Astrocyte (in vitro differentiated cells and primary cell): ENCODE data around the gene MYO15A. TPM values are rescaled to one million over a fixed set of nuclear protein-coding genes. Genes with fewer than 3 reads are reported as not detected.

ENCODE experiments used
- DNase-seq: peaks from one replicate; pipeline ENCODE4 v3.0.0-alpha.2; 2010; ENCODE audit warnings: low read depth
- FAIRE-seq: peaks from 2 replicates; lab custom pipeline; 2011; peaks lifted over from hg19 to GRCh38; lab: Jason Lieb, UNC
- H2AFZ ChIP-seq: 2 replicates; pipeline ENCODE4 v1.6.0; 2012; ENCODE audit warnings: low read depth, low read length, inconsistent platforms
- H3K27ac ChIP-seq: 2 replicates; pipeline ENCODE4 v1.5.1; 2011; ENCODE audit warnings: low read depth, low read length, inconsistent platforms
- H3K27me3 ChIP-seq: 2 replicates; pipeline ENCODE4 v1.6.0; 2011; ENCODE audit warnings: low read length, inconsistent platforms; ENCODE audit not compliant: insufficient read depth
- H3K36me3 ChIP-seq: 2 replicates; pipeline ENCODE4 v1.5.1; 2011; ENCODE audit warnings: low read length, inconsistent platforms; ENCODE audit not compliant: insufficient read depth
- H3K4me1 ChIP-seq: 2 replicates; pipeline ENCODE4 v1.5.1; 2011; ENCODE audit warnings: low read length, inconsistent platforms; ENCODE audit not compliant: insufficient read depth
- H3K4me2 ChIP-seq: 2 replicates; pipeline ENCODE4 v1.6.0; 2012; ENCODE audit warnings: low read length, inconsistent platforms
- H3K4me3 ChIP-seq: 2 replicates; pipeline ENCODE4 v1.5.1; 2011; ENCODE audit warnings: low read depth, mild to moderate bottlenecking, low read length, inconsistent platforms; ENCODE audit not compliant: insufficient read depth
- H3K79me2 ChIP-seq: 2 replicates; pipeline ENCODE4 v1.6.0; 2012; ENCODE audit warnings: mild to moderate bottlenecking, low read length, inconsistent platforms; ENCODE audit not compliant: insufficient read depth
- H3K9ac ChIP-seq: 2 replicates; pipeline ENCODE4 v1.6.0; 2012; ENCODE audit warnings: mild to moderate bottlenecking, low read length, inconsistent platforms
- H3K9me3 ChIP-seq: 2 replicates; pipeline ENCODE4 v1.5.1; 2012; ENCODE audit warnings: low read depth, mild to moderate bottlenecking, low read length, inconsistent platforms; ENCODE audit not compliant: insufficient read depth
- H4K20me1 ChIP-seq: 2 replicates; pipeline ENCODE4 v1.6.0; 2012; ENCODE audit warnings: low read length, inconsistent platforms; ENCODE audit not compliant: insufficient read depth
- H3K27ac Mint-ChIP-seq: one replicate; pipeline ENCODE4 v1.8.0; 2021; ENCODE audit warnings: mild to moderate bottlenecking, mixed read lengths; ENCODE audit not compliant: unreplicated experiment
- H3K27me3 Mint-ChIP-seq: one replicate; pipeline ENCODE4 v1.8.0; 2021; ENCODE audit warnings: low read depth, mixed read lengths; ENCODE audit not compliant: unreplicated experiment
- H3K36me3 Mint-ChIP-seq: one replicate; pipeline ENCODE4 v1.8.0; 2021; ENCODE audit warnings: low read depth, mixed read lengths; ENCODE audit not compliant: unreplicated experiment
- H3K4me1 Mint-ChIP-seq: one replicate; pipeline ENCODE4 v1.8.0; 2021; ENCODE audit warnings: low read depth, mixed read lengths; ENCODE audit not compliant: unreplicated experiment
- H3K4me3 Mint-ChIP-seq: one replicate; pipeline ENCODE4 v1.8.0; 2021; ENCODE audit warnings: mild to moderate bottlenecking, moderate library complexity, mixed read lengths; ENCODE audit not compliant: unreplicated experiment
- H3K9me3 Mint-ChIP-seq: one replicate; pipeline ENCODE4 v1.8.0; 2021; ENCODE audit warnings: mild to moderate bottlenecking, mixed read lengths; ENCODE audit not compliant: unreplicated experiment
- CTCF ChIP-seq: IDR thresholded peaks from 2 replicates; pipeline ENCODE4 v1.5.1; 2011; ENCODE audit warnings: low read depth, mild to moderate bottlenecking, inconsistent platforms, low read length, moderate library complexity; ENCODE audit not compliant: insufficient read depth
- EZH2 ChIP-seq: IDR thresholded peaks from 2 replicates; pipeline ENCODE4 v1.6.1; 2012; ENCODE audit warnings: mild to moderate bottlenecking, low read length, inconsistent platforms; ENCODE audit not compliant: insufficient read depth
- total RNA-seq: library from RNA; stranded (reverse); gene quantifications from 2 replicates; pipeline ENCODE4 v1.2.1, GENCODE V29; 2021

MYO15A gene
- total RNA-seq, 1 donor from 2014 or later, result 0.32 TPM

GRCh38 chr17:18157354-18157985 lies 48.9 kb downstream of the MYO15A start:
- DNase-seq (no peak), FAIRE-seq (no peak)
- peaks cover 21% of the 10 kb centered on the region for H3K27me3 Mint-ChIP-seq
- Histone ChIP-seq H4K20me1 (no peaks in the 10 kb centered on the region), H3K27me3 (no peaks in the 10 kb centered on the region), H3K4me3 (no peak overlapping the region), H3K27ac (no peak overlapping the region), H3K4me1 (peaks cover 15% of the 10 kb centered on the region), H3K9ac (no peak overlapping the region), H2AFZ (peak overlapping the region; percentile 83), H3K36me3 (no peaks in the 10 kb centered on the region), H3K9me3 (peaks cover 3% of the 10 kb centered on the region), H3K79me2 (no peaks in the 10 kb centered on the region), H3K4me2 (peak overlapping the region; percentile 74)
- H3K36me3 Mint-ChIP-seq, result no peaks in the 10 kb centered on the region
- H3K27ac Mint-ChIP-seq, result no peak overlapping the region
- no peak for TF ChIP-seq EZH2
- TF ChIP-seq CTCF, result no peak
- H3K4me3 Mint-ChIP-seq, result no peak overlapping the region
- no peaks in the 10 kb centered on the region for H3K9me3 Mint-ChIP-seq
- H3K4me1 Mint-ChIP-seq, result peaks cover 10% of the 10 kb centered on the region

- H2AFZ ChIP-seq, result peak overlapping the region; percentile 83
- Mint-ChIP-seq H3K4me3 (peak overlapping the region; percentile 70), H3K27ac (no peak overlapping the region), H3K9me3 (no peaks in the 10 kb centered on the region), H3K4me1 (peaks cover 10% of the 10 kb centered on the region), H3K27me3 (peaks cover 15% of the 10 kb centered on the region), H3K36me3 (no peaks in the 10 kb centered on the region)
- peak overlapping the region; percentile 5 for H3K4me3 ChIP-seq
- peak overlapping the region; percentile 31 for H3K9ac ChIP-seq
- H3K79me2 ChIP-seq, result no peaks in the 10 kb centered on the region
- TF ChIP-seq EZH2 (no peak), CTCF (no peak)
- H3K4me2 ChIP-seq, result peak overlapping the region; percentile 74
- no peaks in the 10 kb centered on the region for H3K36me3 ChIP-seq
- no peak for FAIRE-seq
- peaks cover 3% of the 10 kb centered on the region for H3K9me3 ChIP-seq
- peaks cover 14% of the 10 kb centered on the region for H3K4me1 ChIP-seq
- DNase-seq, result peak; percentile 76
- H3K27ac ChIP-seq, result no peak overlapping the region
- no peaks in the 10 kb centered on the region for H4K20me1 ChIP-seq
- no peaks in the 10 kb centered on the region for H3K27me3 ChIP-seq
Observed at GRCh38 chr17:18158022-18158600, 49.6 kb downstream of the MYO15A start.
